Keratinocyte (primary cell): ENCODE data around the gene SEC24D. TPM values are rescaled to one million over a fixed set of nuclear protein-coding genes. Genes with fewer than 3 reads are reported as not detected.

Experiments
- DNase-seq: peaks from one replicate; pipeline ENCODE4 v3.0.0-alpha.2; 2011; ENCODE audit warnings: low read depth, missing footprints, low spot score
- FAIRE-seq: peaks from 2 replicates; lab custom pipeline; 2011; peaks lifted over from hg19 to GRCh38; lab: Jason Lieb, UNC
- H2AFZ ChIP-seq: 2 replicates; pipeline ENCODE4 v1.6.0; 2012; ENCODE audit warnings: low read length, control low read depth, inconsistent platforms; ENCODE audit not compliant: control insufficient read depth
- H3K27ac ChIP-seq: 2 replicates; pipeline ENCODE4 v1.5.1; 2011; ENCODE audit warnings: low read length; ENCODE audit not compliant: control insufficient read depth, insufficient read depth
- H3K27me3 ChIP-seq: 3 replicates; pipeline ENCODE4 v1.6.0; 2011; ENCODE audit warnings: low read length; ENCODE audit not compliant: control insufficient read depth, insufficient read depth; ENCODE audit errors: extremely low read depth
- H3K36me3 ChIP-seq, 2 experiments: 2 replicates in 1 of 2; 3 replicates in 1 of 2; pipeline ENCODE4 v1.5.1; 2011; ENCODE audit warnings: low read length in 2 of 2, mild to moderate bottlenecking in 1 of 2; ENCODE audit not compliant: control insufficient read depth in 2 of 2, insufficient read depth in 2 of 2; ENCODE audit errors: extremely low read depth in 1 of 2
- H3K4me1 ChIP-seq: 3 replicates; pipeline ENCODE4 v1.5.1; 2011; ENCODE audit warnings: low read length; ENCODE audit not compliant: control insufficient read depth, insufficient read depth; ENCODE audit errors: extremely low read depth
- H3K4me2 ChIP-seq: 3 replicates; pipeline ENCODE4 v1.6.0; 2011; ENCODE audit warnings: low read depth, low read length; ENCODE audit not compliant: control insufficient read depth, insufficient read depth; ENCODE audit errors: extremely low read depth
- H3K4me3 ChIP-seq, 3 experiments: fragments of 200-600 bp in 1 of 3; sonication (generic) in 1 of 3; 2 replicates in 2 of 3; 3 replicates in 1 of 3; pipeline ENCODE4 v1.5.1; 2011 to 2016; ENCODE audit warnings: low read length in 3 of 3, mild to moderate bottlenecking in 3 of 3, control low read depth in 2 of 3, inconsistent platforms in 1 of 3, low read depth in 1 of 3, mixed read lengths in 1 of 3, mixed run types in 1 of 3, moderate library complexity in 1 of 3; ENCODE audit not compliant: control insufficient read depth in 2 of 3, insufficient read depth in 2 of 3; ENCODE audit errors: extremely low read depth in 1 of 3
- H3K79me2 ChIP-seq: 2 replicates; pipeline ENCODE4 v1.6.0; 2012; ENCODE audit warnings: low read length; ENCODE audit not compliant: control insufficient read depth, insufficient read depth
- H3K9ac ChIP-seq: 3 replicates; pipeline ENCODE4 v1.6.0; 2011; ENCODE audit warnings: low read length; ENCODE audit not compliant: control insufficient read depth, insufficient read depth; ENCODE audit errors: extremely low read depth
- H3K9me1 ChIP-seq: 3 replicates; pipeline ENCODE4 v1.6.0; 2011; ENCODE audit warnings: low read length; ENCODE audit not compliant: control insufficient read depth, insufficient read depth; ENCODE audit errors: extremely low read depth
- H3K9me3 ChIP-seq: 2 replicates; pipeline ENCODE4 v1.5.1; 2012; ENCODE audit warnings: low read depth, low read length; ENCODE audit not compliant: control insufficient read depth
- H4K20me1 ChIP-seq: 3 replicates; pipeline ENCODE4 v1.6.0; 2011; ENCODE audit warnings: low read length; ENCODE audit not compliant: control insufficient read depth, insufficient read depth; ENCODE audit errors: extremely low read depth
- EZH2 ChIP-seq: IDR thresholded peaks from one replicate; pipeline ENCODE4 v1.6.1; 2012; ENCODE audit warnings: inconsistent platforms, mild to moderate bottlenecking, low read length, moderate library complexity
- dilution Hi-C: fragments of 300-500 bp; cut with MboI; formaldehyde crosslinking; loops from one replicate; pipeline ENCODE4 v1.7.0; 2020; ENCODE audit warnings: low sequenced_read_pairs; ENCODE audit not compliant: extremely low pct_ligation_motif_present
- polyA plus RNA-seq, 5 experiments: library from polyadenylated mRNA; depleted of rRNA in 3 of 5; stranded (reverse) in 3 of 5; stranded (forward) in 1 of 5; unstranded in 1 of 5; fragments of >200 nt; gene quantifications; 1 replicate in 1 of 5; 2 replicates in 3 of 5; 3 replicates in 1 of 5; pipeline versions ENCODE4 v1.2.1 to v1.2.3, GENCODE V29; 2011 to 2012; ENCODE audit warnings: missing spikeins in 2 of 5, low read depth in 1 of 5, low replicate concordance in 1 of 5
- TF ChIP-seq, protein P1 (sequence below), 3 experiments: IDR thresholded peaks in 1 of 3; conservative IDR thresholded peaks in 1 of 3; optimal IDR thresholded peaks in 1 of 3; 2 replicates in 2 of 3; 3 replicates in 1 of 3; pipeline versions ENCODE3 to v1.5.1; 2011; ENCODE audit warnings: low read length in 3 of 3, mild to moderate bottlenecking in 3 of 3, moderate library complexity in 2 of 3, control low read depth in 1 of 3, inconsistent platforms in 1 of 3; ENCODE audit not compliant: insufficient read depth in 2 of 3; ENCODE audit errors: extremely low read depth in 1 of 3

The SEC24D gene
- polyA plus RNA-seq, 1 donor (not counting 4 experiments of a cell fraction or from before 2014, with no cell fraction given): 24.9 TPM

DNA sequence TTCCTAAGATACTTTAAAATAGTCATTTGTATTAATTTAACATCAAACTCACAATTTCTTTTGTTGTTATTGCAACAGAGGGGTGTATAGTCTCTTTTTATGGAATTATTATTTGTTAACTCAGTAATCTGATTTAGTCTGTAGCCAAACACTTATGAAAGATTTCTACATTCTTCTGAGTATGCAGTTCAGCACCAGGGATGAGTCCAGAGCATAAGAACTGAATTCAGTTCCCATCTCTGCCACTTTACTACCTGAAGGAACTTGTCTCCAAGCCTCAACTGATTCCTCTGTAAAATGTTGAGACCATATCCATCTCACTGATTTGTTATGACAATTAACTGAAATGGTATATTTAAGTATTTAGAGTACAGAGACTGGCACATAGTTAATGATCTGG, 105.2 kb downstream of the SEC24D start:
- FAIRE-seq (no peak), DNase-seq (no peak)
- Histone ChIP-seq H3K4me2 (no peak overlapping the region), H4K20me1 (no peaks in the 10 kb centered on the region), H3K9me3 (no peaks in the 10 kb centered on the region), H3K4me1 (peaks cover 7% of the 10 kb centered on the region), H3K36me3 (peaks cover 15 to 30% of the 10 kb centered on the region in 2 experiments), H3K79me2 (no peaks in the 10 kb centered on the region), H3K27me3 (no peaks in the 10 kb centered on the region), H3K9ac (no peak overlapping the region), H2AFZ (no peak overlapping the region), H3K4me3 (no peak overlapping the region), H3K27ac (no peak overlapping the region), H3K9me1 (no peaks in the 10 kb centered on the region)
- dilution Hi-C loops: no loop called here
- TF ChIP-seq EZH2: no peak
- TF ChIP-seq, protein P1, sequence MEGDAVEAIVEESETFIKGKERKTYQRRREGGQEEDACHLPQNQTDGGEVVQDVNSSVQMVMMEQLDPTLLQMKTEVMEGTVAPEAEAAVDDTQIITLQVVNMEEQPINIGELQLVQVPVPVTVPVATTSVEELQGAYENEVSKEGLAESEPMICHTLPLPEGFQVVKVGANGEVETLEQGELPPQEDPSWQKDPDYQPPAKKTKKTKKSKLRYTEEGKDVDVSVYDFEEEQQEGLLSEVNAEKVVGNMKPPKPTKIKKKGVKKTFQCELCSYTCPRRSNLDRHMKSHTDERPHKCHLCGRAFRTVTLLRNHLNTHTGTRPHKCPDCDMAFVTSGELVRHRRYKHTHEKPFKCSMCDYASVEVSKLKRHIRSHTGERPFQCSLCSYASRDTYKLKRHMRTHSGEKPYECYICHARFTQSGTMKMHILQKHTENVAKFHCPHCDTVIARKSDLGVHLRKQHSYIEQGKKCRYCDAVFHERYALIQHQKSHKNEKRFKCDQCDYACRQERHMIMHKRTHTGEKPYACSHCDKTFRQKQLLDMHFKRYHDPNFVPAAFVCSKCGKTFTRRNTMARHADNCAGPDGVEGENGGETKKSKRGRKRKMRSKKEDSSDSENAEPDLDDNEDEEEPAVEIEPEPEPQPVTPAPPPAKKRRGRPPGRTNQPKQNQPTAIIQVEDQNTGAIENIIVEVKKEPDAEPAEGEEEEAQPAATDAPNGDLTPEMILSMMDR (optimal IDR thresholded peaks at IDR 0.05 in 1 of 3, IDR thresholded peaks at IDR 0.05 in 1 of 3, conservative IDR thresholded peaks at IDR 0.05 in 1 of 3; ENCODE audit: extremely low read depth in 1 of 3, insufficient read depth in 2 of 3, low read length in 3 of 3): no peak

DNA sequence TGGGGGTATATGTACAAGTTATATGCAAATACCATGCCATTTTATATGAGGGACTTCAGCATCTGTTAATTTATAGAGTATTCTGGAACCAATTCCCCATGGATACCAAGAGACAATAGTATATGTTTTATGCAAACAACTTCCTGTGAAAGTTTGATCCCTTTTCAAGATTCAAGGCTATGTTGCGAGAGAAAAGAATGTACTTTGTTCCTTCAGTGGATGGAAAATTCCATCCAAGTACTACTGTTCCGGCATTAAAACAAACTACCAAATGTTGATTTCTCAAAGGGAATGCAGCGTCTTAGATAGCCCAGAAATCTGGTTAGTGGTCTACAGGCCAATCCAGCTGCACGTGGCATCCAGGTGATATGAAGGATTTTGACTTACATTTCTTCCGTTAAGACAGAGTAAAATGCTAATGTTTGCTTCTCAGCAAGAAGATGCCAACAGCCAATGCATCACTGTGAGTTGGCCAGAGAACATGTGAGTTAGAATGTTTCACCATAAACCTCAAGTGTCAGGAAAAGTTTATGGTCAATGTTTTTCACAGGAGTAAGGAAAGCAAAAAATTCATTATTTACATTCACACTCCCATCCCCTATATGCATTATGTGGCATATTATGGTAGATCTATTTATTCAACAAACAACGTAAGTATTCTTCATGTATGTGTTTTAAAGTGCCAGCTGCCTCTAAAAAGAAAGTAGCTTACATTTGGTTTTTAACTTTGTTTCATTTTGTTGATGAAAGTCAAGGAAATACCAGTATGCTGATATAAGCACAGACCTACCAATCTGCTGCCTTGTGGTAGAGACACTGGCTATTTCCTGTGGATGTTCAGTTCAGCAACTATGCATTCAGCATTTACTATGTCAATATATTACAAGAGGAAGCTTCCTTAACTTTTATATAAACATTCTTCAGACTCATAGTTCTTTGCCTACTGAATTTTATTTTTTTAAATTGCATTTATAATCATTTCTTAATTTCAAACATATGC, 106.3 kb downstream of the SEC24D start:
- no peak for DNase-seq
- no peaks in the 10 kb centered on the region for H3K9me1 ChIP-seq

More for the DNA sequence above, 106.3 kb downstream of the SEC24D start:
- Histone ChIP-seq H3K27me3 (no peaks in the 10 kb centered on the region), H3K36me3 (peaks cover 18 to 40% of the 10 kb centered on the region in 2 experiments), H3K4me3 (no peak overlapping the region), H3K9me3 (no peaks in the 10 kb centered on the region), H3K4me2 (no peak overlapping the region), H3K9ac (no peak overlapping the region), H3K79me2 (no peaks in the 10 kb centered on the region), H3K27ac (no peak overlapping the region), H2AFZ (no peak overlapping the region), H3K4me1 (peaks cover 7% of the 10 kb centered on the region), H4K20me1 (no peaks in the 10 kb centered on the region)
- dilution Hi-C loops: no loop called here
- no peak for TF ChIP-seq EZH2
- TF ChIP-seq, protein P1 (optimal IDR thresholded peaks at IDR 0.05 in 1 of 3, IDR thresholded peaks at IDR 0.05 in 1 of 3, conservative IDR thresholded peaks at IDR 0.05 in 1 of 3; ENCODE audit: extremely low read depth in 1 of 3, insufficient read depth in 2 of 3, low read length in 3 of 3): no peak
- FAIRE-seq: no peak
